Smooth muscle cell (in vitro differentiated cells): Measurements from ENCODE around the gene PCDHGA9. TPM values are rescaled to one million over a fixed set of nuclear protein-coding genes. Genes with fewer than 3 reads are reported as not detected.
"Not testable (repeated sequence)": the region's sequence is repeated elsewhere in the genome, so short reads cannot be mapped to it uniquely, and the experiment has no call there.

ENCODE experiments used
- DNase-seq: peaks from one replicate; lab custom pipeline; 2025; ENCODE audit not compliant: unreplicated experiment; lab: John Stamatoyannopoulos, UW
- H2AFZ ChIP-seq: fragments of 200-600 bp; sonication (generic); 2 replicates; pipeline ENCODE4 v1.6.0; 2016; ENCODE audit warnings: antibody characterized with exemption, low read depth, mild to moderate bottlenecking
- H3F3A ChIP-seq: fragments of 200-600 bp; sonication (generic); 2 replicates; pipeline ENCODE4 v1.6.0; 2017; ENCODE audit warnings: antibody characterized with exemption, low read depth
- H3K27ac ChIP-seq: fragments of 200-600 bp; sonication (generic); 2 replicates; pipeline ENCODE4 v1.5.1; 2016; ENCODE audit warnings: low read depth, mild to moderate bottlenecking
- H3K27me3 ChIP-seq: fragments of 200-600 bp; sonication (generic); 2 replicates; pipeline ENCODE4 v1.6.1; 2016; ENCODE audit warnings: low read depth, mild to moderate bottlenecking
- H3K36me3 ChIP-seq: fragments of 200-600 bp; sonication (generic); 2 replicates; pipeline ENCODE4 v1.5.1; 2016; ENCODE audit warnings: low read depth
- H3K4me1 ChIP-seq: fragments of 200-600 bp; sonication (generic); 2 replicates; pipeline ENCODE4 v1.5.1; 2016; ENCODE audit warnings: low read depth
- H3K4me2 ChIP-seq: fragments of 200-600 bp; sonication (generic); 2 replicates; pipeline ENCODE4 v1.6.0; 2016; ENCODE audit warnings: mild to moderate bottlenecking
- H3K4me3 ChIP-seq: fragments of 200-600 bp; sonication (generic); 2 replicates; pipeline ENCODE4 v1.5.1; 2016; ENCODE audit warnings: mild to moderate bottlenecking
- H3K79me2 ChIP-seq: fragments of 200-600 bp; sonication (generic); 2 replicates; pipeline ENCODE4 v1.6.0; 2016; ENCODE audit warnings: low read depth, mild to moderate bottlenecking
- H3K9ac ChIP-seq: fragments of 200-600 bp; sonication (generic); 2 replicates; pipeline ENCODE4 v1.6.0; 2016; ENCODE audit warnings: low read depth
- H3K9me3 ChIP-seq: fragments of 200-600 bp; sonication (generic); replicated peaks from 2 replicates; pipeline ENCODE4 v1.5.1; 2016; ENCODE audit warnings: low read depth
- H4K20me1 ChIP-seq: fragments of 200-600 bp; sonication (generic); 2 replicates; pipeline ENCODE4 v1.6.0; 2016; ENCODE audit warnings: low read depth
- CTCF ChIP-seq: fragments of 200-600 bp; sonication (generic); IDR thresholded peaks from 2 replicates; pipeline ENCODE4 v1.5.1; 2017; ENCODE audit warnings: borderline replicate concordance, mild to moderate bottlenecking, antibody characterized with exemption; ENCODE audit not compliant: insufficient read depth, poor library complexity, severe bottlenecking
- WGBS: methylation state at CpG from one replicate; pipeline ENCODE4 v1.1.7; 2016; ENCODE audit warnings: low lambda C conversion rate; 5-methylcytosine and 5-hydroxymethylcytosine counted together
- polyA plus RNA-seq: library from polyadenylated mRNA; unstranded; fragments of >200 nt; fragmentation: Nextera tagmentation; extraction: Ambion mirVana; gene quantifications from 2 replicates; pipeline ENCODE4 v1.2.1, GENCODE V29; 2016
- total RNA-seq: library from RNA; depleted of rRNA; stranded (reverse); fragments of >200 nt; gene quantifications from 2 replicates; pipeline ENCODE4 v1.2.3, GENCODE V29; 2014

The PCDHGA9 gene
- total and polyA plus RNA-seq, 2 experiments from 2014 or later = 0.23 to 2.9 TPM

GRCh38 chr5:141374627-141375026, 28.0 kb upstream of the PCDHGA9 start:
- H3K4me3 ChIP-seq = no peak overlapping the region
- no peaks in the 10 kb centered on the region for H3K36me3 ChIP-seq
- H3K9ac ChIP-seq = no peak overlapping the region
- no peak for DNase-seq
- no peaks in the 10 kb centered on the region for H3K79me2 ChIP-seq
- H2AFZ ChIP-seq = no peak overlapping the region
- H3K4me2 ChIP-seq = no peak overlapping the region
- H3K4me1 ChIP-seq = no peaks in the 10 kb centered on the region
- no peak overlapping the region for H3K27ac ChIP-seq
- no peaks in the 10 kb centered on the region for H4K20me1 ChIP-seq
- 90% methylated on average over 14 of the region's 14 CpGs for WGBS
- H3K27me3 ChIP-seq = no peaks in the 10 kb centered on the region
- no peaks in the 10 kb centered on the region for H3F3A ChIP-seq
- peaks cover 14% of the 10 kb centered on the region for H3K9me3 ChIP-seq
- TF ChIP-seq CTCF = no peak

GRCh38 chr5:141375444-141376155, 27.0 kb upstream of the PCDHGA9 start:
- not testable (repeated sequence) for H3K9ac ChIP-seq, H2AFZ ChIP-seq, H3K4me2 ChIP-seq, H3K79me2 ChIP-seq, H3F3A ChIP-seq, H3K4me3 ChIP-seq, H4K20me1 ChIP-seq, H3K27me3 ChIP-seq, H3K36me3 ChIP-seq, DNase-seq, H3K4me1 ChIP-seq, H3K27ac ChIP-seq
- peaks cover 14% of the 10 kb centered on the region for H3K9me3 ChIP-seq
- 96% methylated on average over 35 of the region's 48 CpGs for WGBS

GRCh38 chr5:141382469-141383294, 19.9 kb upstream of the PCDHGA9 start, which contains the start of gene PCDHGA7:
PCDHGA7 (plus strand) TSS chr5:141382742; CDS start chr5:141382900, 158 bp downstream.
- H3K4me3 ChIP-seq = no peak within 1 kb of the TSS
- H4K20me1 ChIP-seq = no peaks in the 10 kb centered on the region
- TF ChIP-seq CTCF = no peak
- H3K79me2 ChIP-seq = no peaks in the 10 kb centered on the region
- WGBS = 95% methylated on average over 37 of the region's 37 CpGs
- no peak within 1 kb of the TSS for H3K27ac ChIP-seq
- H2AFZ ChIP-seq = no peak within 1 kb of the TSS
- no peaks in the 10 kb centered on the region for H3K36me3 ChIP-seq
- no peaks in the 10 kb centered on the region for H3K4me1 ChIP-seq
- no peaks in the 10 kb centered on the region for H3K27me3 ChIP-seq
- no peak for DNase-seq
- no peaks in the 10 kb centered on the region for H3F3A ChIP-seq
- no peak within 1 kb of the TSS for H3K9ac ChIP-seq
- no peak within 1 kb of the TSS for H3K4me2 ChIP-seq
- H3K9me3 ChIP-seq = no peaks in the 10 kb centered on the region

GRCh38 chr5:141383345-141383744, 19.2 kb upstream of the PCDHGA9 start:
- 95% methylated on average over 21 of the region's 21 CpGs for WGBS
- H3K4me1 ChIP-seq = no peaks in the 10 kb centered on the region

More at GRCh38 chr5:141383345-141383744, 19.2 kb upstream of the PCDHGA9 start:
- Histone ChIP-seq H2AFZ (no peak overlapping the region), H3K9ac (no peak overlapping the region), H3K36me3 (no peaks in the 10 kb centered on the region), H3K9me3 (peaks cover 2% of the 10 kb centered on the region), H3K4me3 (no peak overlapping the region), H4K20me1 (no peaks in the 10 kb centered on the region), H3K27me3 (no peaks in the 10 kb centered on the region), H3K27ac (no peak overlapping the region), H3K79me2 (no peaks in the 10 kb centered on the region), H3K4me2 (no peak overlapping the region), H3F3A (no peaks in the 10 kb centered on the region)
- DNase-seq = no peak
- TF ChIP-seq CTCF = no peak
